B cell (primary cell): ENCODE data around the gene SLC41A3. TPM values are rescaled to one million over a fixed set of nuclear protein-coding genes. Genes with fewer than 3 reads are reported as not detected.

Source experiments
- ATAC-seq: fragments of 200-7000 bp; cut with Tn5 transposase; one replicate; pipeline ENCODE4 v1.10.0; 2021; ENCODE audit warnings: low read depth, mild to moderate bottlenecking, moderate number of reproducible peaks, moderate library complexity
- CTCF ChIA-PET: fragments of 350-600 bp; sonication (Branson Sonifier 250); formaldehyde crosslinking; loops from one replicate; lab custom pipeline; 2021; ENCODE audit warnings: antibody characterized with exemption, inconsistent platforms; lab: Charles Lee
- POLR2A ChIA-PET: fragments of 350-600 bp; sonication (Branson Sonifier 250); formaldehyde crosslinking; loops from one replicate; lab custom pipeline; 2021; ENCODE audit warnings: antibody characterized with exemption; lab: Charles Lee
- DNase-seq: peaks from one replicate; pipeline ENCODE4 v3.0.0; 2013
- H2AFZ ChIP-seq: 2 replicates; pipeline ENCODE4 v1.6.1; 2012; ENCODE audit warnings: mild to moderate bottlenecking, low read depth, low read length; ENCODE audit not compliant: insufficient read depth, poor library complexity, severe bottlenecking
- H3K27ac ChIP-seq, 2 donors: 1 replicate in 1 of 2; 2 replicates in 1 of 2; pipeline ENCODE4 v1.5.1; 2012 to 2013; ENCODE audit warnings: low read length in 2 of 2, mild to moderate bottlenecking in 2 of 2, moderate library complexity in 1 of 2
- H3K27me3 ChIP-seq, 4 experiments: fragments of 200-600 bp in 1 of 4; sonication (generic) in 1 of 4; replicated peaks in 1 of 4; 1 replicate in 2 of 4; 2 replicates in 2 of 4; pipeline versions ENCODE4 v1.6.1 to v1.7.0; 2013 to 2016; ENCODE audit warnings: low read length in 3 of 4, mild to moderate bottlenecking in 2 of 4, mixed read lengths in 1 of 4, moderate library complexity in 1 of 4; ENCODE audit not compliant: insufficient read depth in 4 of 4, control insufficient read depth in 3 of 4; ENCODE audit errors: control extremely low read depth in 1 of 4
- H3K36me3 ChIP-seq, 2 experiments: replicated peaks in 1 of 2; 1 replicate in 1 of 2; 2 replicates in 1 of 2; pipeline versions ENCODE4 v1.6.1 to v1.7.1; 2013; ENCODE audit warnings: low read length in 1 of 2; ENCODE audit not compliant: insufficient read depth in 2 of 2, control insufficient read depth in 1 of 2; ENCODE audit errors: control extremely low read depth in 1 of 2, extremely low read depth in 1 of 2
- H3K4me1 ChIP-seq, 2 donors: fragments of 200-600 bp in 1 of 2; sonication (generic) in 1 of 2; 1 replicate in 1 of 2; 2 replicates in 1 of 2; pipeline versions ENCODE4 v1.5.1 to v1.6.1; 2013 to 2017; ENCODE audit warnings: low read length in 2 of 2; ENCODE audit not compliant: control insufficient read depth in 2 of 2, insufficient read depth in 2 of 2
- H3K4me2 ChIP-seq: replicated peaks from 2 replicates; pipeline ENCODE3; 2012; ENCODE audit warnings: mild to moderate bottlenecking, low read depth, low read length; ENCODE audit not compliant: poor library complexity, severe bottlenecking
- H3K4me3 ChIP-seq, 5 experiments: fragments of 200-600 bp in 1 of 5; sonication (generic) in 1 of 5; 1 replicate in 3 of 5; 2 replicates in 2 of 5; pipeline versions ENCODE4 v1.5.1 to v1.7.0; 2011 to 2016; ENCODE audit warnings: low read length in 4 of 5, mild to moderate bottlenecking in 4 of 5, low read depth in 2 of 5, control low read depth in 1 of 5, moderate library complexity in 1 of 5; ENCODE audit not compliant: insufficient read depth in 1 of 5; ENCODE audit errors: control extremely low read depth in 1 of 5, extremely low read depth in 1 of 5
- H3K79me2 ChIP-seq: fragments of 200-600 bp; sonication (generic); one replicate; pipeline ENCODE4 v1.6.0; 2016; ENCODE audit warnings: low read length; ENCODE audit not compliant: control insufficient read depth, insufficient read depth
- H3K9ac ChIP-seq: fragments of 200-600 bp; sonication (generic); 2 replicates; pipeline ENCODE4 v1.6.1; 2017; ENCODE audit warnings: mild to moderate bottlenecking, low read length, moderate library complexity
- H3K9me3 ChIP-seq, 3 donors: one replicate each; pipeline versions ENCODE4 v1.6.1 to v1.7.1; 2013; ENCODE audit warnings: low read length in 2 of 3; ENCODE audit not compliant: control insufficient read depth in 2 of 3, insufficient read depth in 1 of 3; ENCODE audit errors: control extremely low read depth in 1 of 3
- H4K20me1 ChIP-seq: 2 replicates; pipeline ENCODE4 v1.6.0; 2012; ENCODE audit warnings: mild to moderate bottlenecking, low read length; ENCODE audit not compliant: insufficient read depth, control insufficient read depth, poor library complexity, severe bottlenecking
- H3K27ac Mint-ChIP-seq: one replicate; pipeline ENCODE4 v1.8.0; 2021; ENCODE audit warnings: mixed read lengths
- H3K27me3 Mint-ChIP-seq: one replicate; pipeline ENCODE4 v1.8.0; 2021; ENCODE audit warnings: mixed read lengths
- H3K4me1 Mint-ChIP-seq: one replicate; pipeline ENCODE4 v1.8.0; 2021; ENCODE audit warnings: mixed read lengths
- H3K4me3 Mint-ChIP-seq: one replicate; pipeline ENCODE4 v1.8.0; 2021; ENCODE audit warnings: mixed read lengths
- H3K9me3 Mint-ChIP-seq: one replicate; pipeline ENCODE4 v1.8.0; 2022; ENCODE audit warnings: mixed read lengths; ENCODE audit not compliant: insufficient read depth
- EZH2 ChIP-seq: IDR thresholded peaks from 2 replicates; pipeline ENCODE4 v1.6.1; 2012; ENCODE audit warnings: borderline replicate concordance, low read depth, mild to moderate bottlenecking, moderate library complexity, low read length; ENCODE audit not compliant: insufficient read depth, poor library complexity, severe bottlenecking
- WGBS: methylation state at CpG from one replicate; pipeline ENCODE4 v1.1.5; 2013; ENCODE audit warnings: missing lambda C conversion rate; ENCODE audit not compliant: insufficient coverage; 5-methylcytosine and 5-hydroxymethylcytosine counted together
- intact Hi-C: fragments of 100-400 bp; cut with micrococcal nuclease; formaldehyde crosslinking; loops from one replicate; pipeline ENCODE4 v1.10.0; 2022
- polyA plus RNA-seq: library from polyadenylated mRNA; depleted of rRNA; stranded (reverse); fragments of >200 nt; gene quantifications from 2 replicates; pipeline ENCODE4 v1.2.3, GENCODE V29; 2012
- total RNA-seq, 2 donors: library from RNA; stranded (reverse); fragments of 120-200 nt in 1 of 2; gene quantifications; 1 replicate in 1 of 2; 2 replicates in 1 of 2; pipeline versions ENCODE4 v1.2.3 to v1.2.4, GENCODE V29; 2013 to 2022
- TF ChIP-seq, protein P1 (sequence below): fragments of 200-600 bp; IDR thresholded peaks from one replicate; pipeline ENCODE4 v1.8.0; 2022; ENCODE audit warnings: antibody characterized with exemption, mild to moderate bottlenecking

SLC41A3 gene
- total and polyA plus RNA-seq, 2 donors (not counting 1 experiment from before 2014, with no cell fraction given) = 34.2 to 39.3 TPM

DNA sequence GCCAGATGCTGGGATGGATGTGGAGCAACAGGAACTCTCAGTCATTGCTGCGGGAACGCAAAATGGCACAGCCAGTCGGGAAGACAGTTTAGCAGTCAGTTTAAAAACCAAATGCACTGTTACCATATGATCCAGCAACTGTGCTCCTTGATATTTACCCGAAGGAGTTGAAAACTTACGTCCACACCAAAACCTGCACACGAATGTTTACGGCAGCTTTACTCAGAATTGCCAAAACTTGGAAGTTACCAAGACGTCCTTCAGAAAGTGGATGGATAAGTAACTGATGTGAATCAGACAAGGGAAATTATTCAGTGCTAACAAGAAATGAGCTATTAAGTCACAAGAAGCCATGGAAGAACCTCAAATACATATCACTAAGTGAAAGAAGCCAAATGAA, 36.1 kb upstream of the SLC41A3 start:
- WGBS = 100% methylated on average over 4 of the region's 8 CpGs
- H2AFZ ChIP-seq = no peak overlapping the region
- ATAC-seq = no peak

DNA sequence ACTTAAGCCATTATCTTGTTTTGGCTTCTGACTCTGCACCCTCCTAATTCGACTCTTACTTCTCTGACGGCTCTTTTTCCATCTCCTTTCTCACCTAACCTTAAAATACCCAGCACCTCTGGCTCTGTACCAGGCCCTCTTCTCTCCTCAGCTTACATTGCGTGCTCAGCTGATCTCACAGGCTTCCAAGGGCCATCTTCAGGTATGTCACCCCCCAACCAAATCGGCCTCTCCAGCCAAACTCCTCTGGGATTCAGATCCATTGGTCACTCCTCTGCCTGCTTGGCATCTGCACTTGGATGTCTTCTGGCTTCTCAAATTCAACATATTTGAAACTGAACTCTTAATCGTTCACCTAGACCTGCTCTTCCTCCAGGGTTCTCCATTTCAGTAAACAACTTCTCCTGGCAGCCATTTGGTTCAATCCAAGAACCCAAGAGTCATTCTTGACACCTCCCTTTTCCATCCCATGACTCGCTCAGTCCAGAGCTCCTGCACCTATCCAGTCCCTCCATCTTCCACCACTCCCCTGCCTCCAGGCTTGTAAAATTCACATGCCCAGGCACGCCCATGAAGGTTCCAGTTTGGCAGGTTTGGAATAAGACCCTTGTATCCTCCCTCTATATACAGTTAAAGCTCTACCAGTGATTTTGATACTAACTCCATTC, 35.2 kb upstream of the SLC41A3 start:
- TF ChIP-seq EZH2 = no peak
- TF ChIP-seq, protein P1, sequence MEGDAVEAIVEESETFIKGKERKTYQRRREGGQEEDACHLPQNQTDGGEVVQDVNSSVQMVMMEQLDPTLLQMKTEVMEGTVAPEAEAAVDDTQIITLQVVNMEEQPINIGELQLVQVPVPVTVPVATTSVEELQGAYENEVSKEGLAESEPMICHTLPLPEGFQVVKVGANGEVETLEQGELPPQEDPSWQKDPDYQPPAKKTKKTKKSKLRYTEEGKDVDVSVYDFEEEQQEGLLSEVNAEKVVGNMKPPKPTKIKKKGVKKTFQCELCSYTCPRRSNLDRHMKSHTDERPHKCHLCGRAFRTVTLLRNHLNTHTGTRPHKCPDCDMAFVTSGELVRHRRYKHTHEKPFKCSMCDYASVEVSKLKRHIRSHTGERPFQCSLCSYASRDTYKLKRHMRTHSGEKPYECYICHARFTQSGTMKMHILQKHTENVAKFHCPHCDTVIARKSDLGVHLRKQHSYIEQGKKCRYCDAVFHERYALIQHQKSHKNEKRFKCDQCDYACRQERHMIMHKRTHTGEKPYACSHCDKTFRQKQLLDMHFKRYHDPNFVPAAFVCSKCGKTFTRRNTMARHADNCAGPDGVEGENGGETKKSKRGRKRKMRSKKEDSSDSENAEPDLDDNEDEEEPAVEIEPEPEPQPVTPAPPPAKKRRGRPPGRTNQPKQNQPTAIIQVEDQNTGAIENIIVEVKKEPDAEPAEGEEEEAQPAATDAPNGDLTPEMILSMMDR = no peak
- Mint-ChIP-seq H3K27me3 (peaks cover 10% of the 10 kb centered on the region), H3K4me1 (no peaks in the 10 kb centered on the region), H3K27ac (no peak overlapping the region), H3K4me3 (no peak overlapping the region), H3K9me3 (no peaks in the 10 kb centered on the region)
- 84% methylated on average over 7 of the region's 7 CpGs for WGBS
- ATAC-seq = no peak
- ChIA-PET CTCF (no interaction called here), POLR2A (no interaction called here)
- Histone ChIP-seq H2AFZ (no peak overlapping the region), H3K79me2 (no peaks in the 10 kb centered on the region), H3K27ac (no peak overlapping the region), H3K4me3 (no peak overlapping the region), H4K20me1 (no peaks in the 10 kb centered on the region), H3K4me1 (no peaks in the 10 kb centered on the region), H3K36me3 (no peaks in the 10 kb centered on the region), H3K4me2 (no peak overlapping the region), H3K9me3 (no peaks in the 10 kb centered on the region), H3K27me3 (no peaks in the 10 kb centered on the region), H3K9ac (no peak overlapping the region)
- intact Hi-C loops = no loop called here
- DNase-seq = no peak

More for the DNA sequence above, 36.1 kb upstream of the SLC41A3 start:
- no peaks in the 10 kb centered on the region for H3K36me3 ChIP-seq
- ChIA-PET POLR2A (no interaction called here), CTCF (no interaction called here)
- no peak overlapping the region for H3K4me2 ChIP-seq
- TF ChIP-seq EZH2 = no peak
- TF ChIP-seq, protein P1 = no peak
- H3K27me3 ChIP-seq = no peaks in the 10 kb centered on the region
- H3K9me3 ChIP-seq = no peaks in the 10 kb centered on the region
- no peak overlapping the region for H3K27ac ChIP-seq
- DNase-seq = no peak
- no peaks in the 10 kb centered on the region for H3K4me1 Mint-ChIP-seq
- intact Hi-C loops = no loop called here
- no peak overlapping the region for H3K9ac ChIP-seq
- H3K4me1 ChIP-seq = no peaks in the 10 kb centered on the region
- H3K27me3 Mint-ChIP-seq = peaks cover 10% of the 10 kb centered on the region
- no peak overlapping the region for H3K4me3 ChIP-seq
- H3K27ac Mint-ChIP-seq = no peak overlapping the region
- no peaks in the 10 kb centered on the region for H4K20me1 ChIP-seq
- H3K4me3 Mint-ChIP-seq = no peak overlapping the region
- H3K79me2 ChIP-seq = no peaks in the 10 kb centered on the region
- no peaks in the 10 kb centered on the region for H3K9me3 Mint-ChIP-seq
